Vagina (tissue), 2 donors: Measurements from ENCODE around the gene TBC1D2.

Experiments used
- CTCF ChIP-seq, 3 experiments: fragments of 450-650 bp in 2 of 3; fragments of 200-600 bp in 1 of 3; sonication (generic) in 1 of 3; IDR thresholded peaks; one replicate each; pipeline ENCODE4 v1.5.1; 2017 to 2019; ENCODE audit warnings: antibody characterized with exemption in 3 of 3, mild to moderate bottlenecking in 2 of 3, moderate library complexity in 2 of 3
- POLR2A ChIP-seq, 2 donors: fragments of 450-650 bp; IDR thresholded peaks; one replicate each; pipeline ENCODE4 v1.6.1; 2017; ENCODE audit warnings: antibody characterized with exemption in 2 of 2, mild to moderate bottlenecking in 2 of 2, moderate library complexity in 2 of 2
- POLR2AphosphoS5 ChIP-seq, 2 donors: sonication (generic); formaldehyde crosslinking; IDR thresholded peaks; one replicate each; pipeline ENCODE4 v1.9.0; 2017; ENCODE audit warnings: antibody characterized with exemption in 2 of 2, mild to moderate bottlenecking in 2 of 2, low read depth in 1 of 2; ENCODE audit not compliant: insufficient read depth in 1 of 2

- no peak for TF ChIP-seq CTCF (IDR thresholded peaks at IDR 0.05)
- no peak for TF ChIP-seq POLR2AphosphoS5 (IDR thresholded peaks at IDR 0.05; ENCODE audit: insufficient read depth in 1 of 2, low read depth in 1 of 2)
- no peak for TF ChIP-seq POLR2A (IDR thresholded peaks at IDR 0.05)
Measured at GRCh38 chr9:98207606-98208005, 47.8 kb downstream of the TBC1D2 start.
